Breast epithelium (tissue), 3 donors: ENCODE data around the gene SIRPA.

ENCODE experiments used
- POLR2A ChIP-seq: fragments of 450-650 bp; IDR thresholded peaks from one replicate; pipeline ENCODE4 v1.6.1; 2016; ENCODE audit warnings: antibody characterized with exemption, mild to moderate bottlenecking, moderate library complexity
- POLR2AphosphoS5 ChIP-seq, 3 donors: sonication (generic); formaldehyde crosslinking; IDR thresholded peaks; one replicate each; pipeline ENCODE4 v1.6.1; 2017; ENCODE audit warnings: antibody characterized with exemption in 3 of 3
- TF ChIP-seq, protein P1 (sequence below), 3 donors: fragments of 450-650 bp; IDR thresholded peaks; one replicate each; pipeline ENCODE4 v1.5.1; 2016 to 2017; ENCODE audit warnings: antibody characterized with exemption in 3 of 3, mild to moderate bottlenecking in 3 of 3, moderate library complexity in 3 of 3

GRCh38 chr20:1893721-1894470 lies 1.3 kb upstream of the SIRPA start:
- TF ChIP-seq, protein P1, sequence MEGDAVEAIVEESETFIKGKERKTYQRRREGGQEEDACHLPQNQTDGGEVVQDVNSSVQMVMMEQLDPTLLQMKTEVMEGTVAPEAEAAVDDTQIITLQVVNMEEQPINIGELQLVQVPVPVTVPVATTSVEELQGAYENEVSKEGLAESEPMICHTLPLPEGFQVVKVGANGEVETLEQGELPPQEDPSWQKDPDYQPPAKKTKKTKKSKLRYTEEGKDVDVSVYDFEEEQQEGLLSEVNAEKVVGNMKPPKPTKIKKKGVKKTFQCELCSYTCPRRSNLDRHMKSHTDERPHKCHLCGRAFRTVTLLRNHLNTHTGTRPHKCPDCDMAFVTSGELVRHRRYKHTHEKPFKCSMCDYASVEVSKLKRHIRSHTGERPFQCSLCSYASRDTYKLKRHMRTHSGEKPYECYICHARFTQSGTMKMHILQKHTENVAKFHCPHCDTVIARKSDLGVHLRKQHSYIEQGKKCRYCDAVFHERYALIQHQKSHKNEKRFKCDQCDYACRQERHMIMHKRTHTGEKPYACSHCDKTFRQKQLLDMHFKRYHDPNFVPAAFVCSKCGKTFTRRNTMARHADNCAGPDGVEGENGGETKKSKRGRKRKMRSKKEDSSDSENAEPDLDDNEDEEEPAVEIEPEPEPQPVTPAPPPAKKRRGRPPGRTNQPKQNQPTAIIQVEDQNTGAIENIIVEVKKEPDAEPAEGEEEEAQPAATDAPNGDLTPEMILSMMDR (IDR thresholded peaks at IDR 0.05) = no peak
- TF ChIP-seq POLR2AphosphoS5 (IDR thresholded peaks at IDR 0.05) (no peak), POLR2A (no peak)
